GM11168 (cell line): ENCODE data around the gene NACC2.

ENCODE experiments used
- in situ Hi-C: fragments of 300-500 bp; cut with MboI; formaldehyde crosslinking; loops from one replicate; pipeline ENCODE4 v1.12.0; 2022; ENCODE audit warnings: low sequenced_read_pairs; ENCODE audit not compliant: unreplicated experiment

Gene NACC2

GRCh38 chr9:136098210-136098609 is 3.1 kb upstream of the NACC2 start:
- in situ Hi-C loops, result no loop called here

GRCh38 chr9:136096505-136097001 is 1.5 kb upstream of the NACC2 start:
- in situ Hi-C loops, result no loop called here

GRCh38 chr9:136093995-136094881 is 851 bp downstream of the NACC2 start:
- in situ Hi-C loops, result no loop called here

- in situ Hi-C loops, result no loop called here
Observed at GRCh38 chr9:136093346-136093986, 1.6 kb downstream of the NACC2 start.

- in situ Hi-C loops, result no loop called here
Observed at GRCh38 chr9:136092741-136093140, 2.3 kb downstream of the NACC2 start.

- in situ Hi-C loops, result no loop called here
Observed at GRCh38 chr9:136092353-136092650, 2.8 kb downstream of the NACC2 start.

- in situ Hi-C loops, result no loop called here
Observed at GRCh38 chr9:136091582-136092352, 3.3 kb downstream of the NACC2 start.

- in situ Hi-C loops, result no loop called here
Observed at GRCh38 chr9:136090768-136091581, 4.1 kb downstream of the NACC2 start.

GRCh38 chr9:136090056-136090735 is 4.9 kb downstream of the NACC2 start:
- in situ Hi-C loops, result no loop called here

GRCh38 chr9:136089697-136090045 is 5.4 kb downstream of the NACC2 start:
- in situ Hi-C loops, result no loop called here

- in situ Hi-C loops, result no loop called here
Observed at GRCh38 chr9:136088939-136089696, 6.0 kb downstream of the NACC2 start.

- in situ Hi-C loops, result no loop called here
Observed at GRCh38 chr9:136088481-136088938, 6.6 kb downstream of the NACC2 start.

- in situ Hi-C loops, result no loop called here
Observed at GRCh38 chr9:136087741-136088480, 7.2 kb downstream of the NACC2 start.

GRCh38 chr9:136086951-136087740 is 7.9 kb downstream of the NACC2 start:
- in situ Hi-C loops, result no loop called here

- in situ Hi-C loops, result no loop called here
Observed at GRCh38 chr9:136086213-136086881, 8.7 kb downstream of the NACC2 start.

- in situ Hi-C loops, result no loop called here
Observed at GRCh38 chr9:136085815-136086212, 9.3 kb downstream of the NACC2 start.
